GM10266 (cell line): ENCODE data around the gene EFHC1.

Source experiments
- DNase-seq: peaks from one replicate; pipeline ENCODE4 v3.0.0; 2012; ENCODE audit errors: extremely low spot score
- TF ChIP-seq, protein P1 (sequence below): IDR thresholded peaks from 2 replicates; pipeline ENCODE4 v1.5.1; 2012; ENCODE audit warnings: mild to moderate bottlenecking, low read depth; ENCODE audit not compliant: control insufficient read depth, insufficient read depth; ENCODE audit errors: missing control alignments

EFHC1 gene

DNA sequence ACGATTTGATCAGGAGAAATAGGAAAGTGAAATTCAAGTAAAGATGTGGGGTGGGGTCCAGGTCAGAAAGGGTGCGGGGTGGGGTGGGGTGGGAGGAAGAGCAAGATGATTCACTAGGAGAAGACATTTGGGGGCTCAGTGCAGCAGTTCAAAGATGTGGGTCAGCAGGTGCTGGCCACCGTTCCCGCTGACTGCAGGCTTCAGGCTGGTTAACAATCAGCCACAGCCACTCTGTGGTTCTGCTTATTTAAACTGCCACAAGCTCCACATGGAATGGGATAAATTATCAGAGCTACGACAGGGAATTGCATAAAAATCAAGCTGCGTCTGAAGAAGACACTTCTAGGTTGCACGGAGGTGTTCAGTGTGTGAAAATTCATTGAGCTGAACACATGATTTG is 107.3 kb downstream of the EFHC1 start:
- no peak for DNase-seq
- TF ChIP-seq, protein P1, sequence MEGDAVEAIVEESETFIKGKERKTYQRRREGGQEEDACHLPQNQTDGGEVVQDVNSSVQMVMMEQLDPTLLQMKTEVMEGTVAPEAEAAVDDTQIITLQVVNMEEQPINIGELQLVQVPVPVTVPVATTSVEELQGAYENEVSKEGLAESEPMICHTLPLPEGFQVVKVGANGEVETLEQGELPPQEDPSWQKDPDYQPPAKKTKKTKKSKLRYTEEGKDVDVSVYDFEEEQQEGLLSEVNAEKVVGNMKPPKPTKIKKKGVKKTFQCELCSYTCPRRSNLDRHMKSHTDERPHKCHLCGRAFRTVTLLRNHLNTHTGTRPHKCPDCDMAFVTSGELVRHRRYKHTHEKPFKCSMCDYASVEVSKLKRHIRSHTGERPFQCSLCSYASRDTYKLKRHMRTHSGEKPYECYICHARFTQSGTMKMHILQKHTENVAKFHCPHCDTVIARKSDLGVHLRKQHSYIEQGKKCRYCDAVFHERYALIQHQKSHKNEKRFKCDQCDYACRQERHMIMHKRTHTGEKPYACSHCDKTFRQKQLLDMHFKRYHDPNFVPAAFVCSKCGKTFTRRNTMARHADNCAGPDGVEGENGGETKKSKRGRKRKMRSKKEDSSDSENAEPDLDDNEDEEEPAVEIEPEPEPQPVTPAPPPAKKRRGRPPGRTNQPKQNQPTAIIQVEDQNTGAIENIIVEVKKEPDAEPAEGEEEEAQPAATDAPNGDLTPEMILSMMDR = no peak

DNA sequence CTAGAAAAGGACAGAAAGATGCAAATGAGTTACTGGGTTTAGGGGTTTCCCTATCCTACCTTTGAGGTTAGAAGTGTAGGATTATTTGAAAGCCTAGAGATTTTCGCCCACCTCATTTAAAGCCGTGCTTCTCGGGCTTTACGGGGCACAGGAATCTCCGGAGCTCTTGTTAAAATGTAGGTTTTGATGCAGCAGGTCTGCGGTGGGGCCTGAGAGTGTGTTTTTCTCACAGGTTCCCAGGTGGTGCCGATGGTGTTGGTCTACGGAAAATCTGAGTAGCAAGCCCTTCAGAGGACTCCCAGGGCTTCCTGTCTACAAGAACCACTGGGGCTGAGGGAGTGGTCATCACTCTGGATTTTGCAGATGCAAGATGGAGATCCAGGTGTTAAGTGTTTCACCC is 109.2 kb downstream of the EFHC1 start:
- DNase-seq = no peak
- TF ChIP-seq, protein P1 = no peak

- no peak for DNase-seq
- TF ChIP-seq, protein P1 = no peak
Observed at GRCh38 chr6:52530351-52530750, 110.2 kb downstream of the EFHC1 start.

DNA sequence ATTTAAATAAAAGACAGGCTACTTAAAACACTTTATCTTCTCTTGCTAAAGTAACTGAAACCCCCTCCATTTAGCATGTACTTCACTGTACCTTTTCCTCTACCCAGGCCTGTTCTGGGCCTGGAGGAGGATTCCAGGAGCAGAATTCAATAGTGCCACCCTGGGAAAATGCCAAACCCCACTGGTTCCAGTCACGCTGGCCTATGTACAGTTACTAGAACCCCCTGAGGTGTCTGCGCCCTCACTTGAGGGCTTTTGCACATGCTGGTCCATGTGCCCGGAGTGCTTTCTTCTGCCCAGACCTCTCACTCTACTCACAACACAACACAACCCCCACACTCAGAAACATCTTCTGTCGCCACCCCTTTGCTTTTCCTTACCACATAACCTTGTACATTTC is 111.3 kb downstream of the EFHC1 start:
- no peak for DNase-seq
- TF ChIP-seq, protein P1 = no peak

- TF ChIP-seq, protein P1 = no peak
- no peak for DNase-seq
Observed at GRCh38 chr6:52531834-52532233, 111.7 kb downstream of the EFHC1 start.

GRCh38 chr6:52532457-52532856 is 112.3 kb downstream of the EFHC1 start:
- TF ChIP-seq, protein P1 = no peak
- DNase-seq = no peak

DNA sequence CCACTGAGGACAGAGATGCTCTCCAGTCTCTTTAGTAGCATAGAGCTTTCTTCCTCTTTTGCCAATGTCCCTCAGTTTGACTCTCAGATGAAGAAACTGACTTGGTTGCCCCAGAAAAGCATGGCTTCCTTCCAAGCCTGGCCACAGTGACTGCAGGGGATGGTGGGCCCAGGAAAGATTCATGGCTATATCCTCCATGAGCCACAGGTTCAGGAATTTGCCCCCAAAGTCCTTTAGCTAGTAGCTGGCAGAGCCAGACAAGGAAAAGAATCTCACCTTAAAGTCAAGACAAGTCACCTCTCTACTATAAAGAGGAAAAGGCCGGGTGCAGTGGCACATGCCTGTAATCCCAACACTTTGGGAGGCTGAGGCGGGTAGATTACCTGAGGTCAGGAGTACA is 113.3 kb downstream of the EFHC1 start:
- DNase-seq = no peak
- TF ChIP-seq, protein P1 = no peak
